Left ventricle myocardium inferior (tissue), 1 donor: ENCODE data around the gene YLPM1. TPM values are rescaled to one million over a fixed set of nuclear protein-coding genes. Genes with fewer than 3 reads are reported as not detected.

Source experiments
- DNase-seq: peaks from one replicate; pipeline ENCODE4 v3.0.0-alpha.2; 2020
- H3K27ac ChIP-seq: fragments of 200-600 bp; replicated peaks from 2 replicates; pipeline ENCODE4 v1.8.0; 2021
- H3K27me3 ChIP-seq: fragments of 200-600 bp; 2 replicates; pipeline ENCODE4 v1.8.0; 2021; ENCODE audit warnings: low read depth
- H3K36me3 ChIP-seq: fragments of 200-600 bp; 2 replicates; pipeline ENCODE4 v1.8.0; 2021
- H3K4me1 ChIP-seq: fragments of 200-600 bp; 2 replicates; pipeline ENCODE4 v1.8.0; 2021
- H3K4me3 ChIP-seq: fragments of 200-600 bp; 2 replicates; pipeline ENCODE4 v1.8.0; 2021; ENCODE audit warnings: mild to moderate bottlenecking, moderate library complexity
- H3K9me3 ChIP-seq: fragments of 200-600 bp; replicated peaks from 2 replicates; pipeline ENCODE4 v1.8.0; 2021
- intact Hi-C: fragments of 100-400 bp; cut with micrococcal nuclease; formaldehyde crosslinking; loops from one replicate; pipeline ENCODE4 v1.11.0; 2022
- total RNA-seq: library from RNA; stranded (reverse); fragmentation: NEBNext Ultra II Directional; extraction: Animal tissue kit (Norgen Biotek cat#: 25700); gene quantifications from one replicate; pipeline ENCODE4 v1.2.1, GENCODE V29; 2021
- TF ChIP-seq, protein P1 (sequence below): fragments of 200-600 bp; IDR thresholded peaks from 2 replicates; pipeline ENCODE4 v1.8.0; 2021; ENCODE audit warnings: antibody characterized with exemption, mild to moderate bottlenecking, borderline replicate concordance
- donor health status: DM: no; HTN: yes; CAD: no; lungs with severe emphysema.

YLPM1 gene
- total RNA-seq, 1 donor from 2014 or later = 28.1 TPM

DNA sequence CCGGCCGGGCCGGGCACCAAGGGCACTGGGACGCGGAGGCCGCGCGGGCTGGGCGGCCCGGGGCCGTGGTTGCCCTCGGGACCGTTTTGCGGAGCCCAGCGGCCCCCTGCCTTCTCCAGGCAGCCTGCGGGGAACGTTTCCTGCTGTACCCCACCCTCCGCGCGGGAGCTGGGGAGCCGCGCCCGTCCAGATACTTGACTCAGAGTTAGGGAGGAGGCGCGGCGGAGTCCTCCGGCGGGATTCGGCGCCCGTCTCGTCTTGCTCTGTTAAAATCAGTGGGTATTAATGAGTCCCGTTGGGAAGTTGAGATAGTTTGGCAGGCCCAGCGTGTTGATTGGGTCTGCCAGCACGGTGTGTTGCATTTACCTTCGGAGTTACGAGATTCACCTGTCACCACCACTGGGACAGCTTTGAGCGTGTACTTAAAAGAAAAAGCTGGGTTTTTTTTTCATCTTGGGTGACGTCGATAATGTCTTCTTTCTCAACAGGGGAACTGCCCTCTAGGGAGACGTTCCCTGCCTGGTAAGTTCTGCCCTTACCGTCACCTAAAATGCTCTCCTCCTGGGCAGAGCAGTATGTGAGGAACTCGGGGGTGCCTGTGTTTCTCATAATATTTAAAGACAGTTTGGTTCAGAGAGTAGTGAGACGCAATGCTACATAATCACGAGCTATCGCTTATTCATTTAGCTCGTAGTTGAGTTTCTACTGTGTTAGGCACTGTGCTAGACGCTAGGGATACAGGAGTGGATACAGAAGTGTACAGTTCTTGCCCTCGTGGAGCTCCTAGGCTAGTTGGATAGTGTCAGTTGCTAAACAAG lies 119.2 kb downstream of the YLPM1 start:
- intact Hi-C loops = no loop called here
- Histone ChIP-seq H3K36me3 (peaks cover 8% of the 10 kb centered on the region), H3K9me3 (no peaks in the 10 kb centered on the region), H3K4me3 (peak overlapping the region; percentile 96), H3K4me1 (peaks cover 65% of the 10 kb centered on the region), H3K27me3 (no peaks in the 10 kb centered on the region), H3K27ac (peak overlapping the region; percentile 94)
- TF ChIP-seq, protein P1, sequence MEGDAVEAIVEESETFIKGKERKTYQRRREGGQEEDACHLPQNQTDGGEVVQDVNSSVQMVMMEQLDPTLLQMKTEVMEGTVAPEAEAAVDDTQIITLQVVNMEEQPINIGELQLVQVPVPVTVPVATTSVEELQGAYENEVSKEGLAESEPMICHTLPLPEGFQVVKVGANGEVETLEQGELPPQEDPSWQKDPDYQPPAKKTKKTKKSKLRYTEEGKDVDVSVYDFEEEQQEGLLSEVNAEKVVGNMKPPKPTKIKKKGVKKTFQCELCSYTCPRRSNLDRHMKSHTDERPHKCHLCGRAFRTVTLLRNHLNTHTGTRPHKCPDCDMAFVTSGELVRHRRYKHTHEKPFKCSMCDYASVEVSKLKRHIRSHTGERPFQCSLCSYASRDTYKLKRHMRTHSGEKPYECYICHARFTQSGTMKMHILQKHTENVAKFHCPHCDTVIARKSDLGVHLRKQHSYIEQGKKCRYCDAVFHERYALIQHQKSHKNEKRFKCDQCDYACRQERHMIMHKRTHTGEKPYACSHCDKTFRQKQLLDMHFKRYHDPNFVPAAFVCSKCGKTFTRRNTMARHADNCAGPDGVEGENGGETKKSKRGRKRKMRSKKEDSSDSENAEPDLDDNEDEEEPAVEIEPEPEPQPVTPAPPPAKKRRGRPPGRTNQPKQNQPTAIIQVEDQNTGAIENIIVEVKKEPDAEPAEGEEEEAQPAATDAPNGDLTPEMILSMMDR = no peak
- peak; percentile 34 for DNase-seq

Other genes with a start within 250 kb of the YLPM1 start
- 26.5 TPM for gene LTBP2, start 151.1 kb upstream of the YLPM1 start, total RNA-seq
- gene AREL1, start 50.2 kb upstream of the YLPM1 start, total RNA-seq = 23.7 TPM
- gene FCF1, start 50.2 kb upstream of the YLPM1 start, total RNA-seq = 42.7 TPM
- not detected for gene PROX2, start 112.8 kb downstream of the YLPM1 start, total RNA-seq
- 230 TPM for gene DLST, start 118.6 kb downstream of the YLPM1 start, total RNA-seq
- 20.5 TPM for gene RPS6KL1, start 159.9 kb downstream of the YLPM1 start, total RNA-seq
- gene PGF, start 192.3 kb downstream of the YLPM1 start, total RNA-seq = 4.2 TPM
- 31.5 TPM for gene EIF2B2, start 239.6 kb downstream of the YLPM1 start, total RNA-seq